Endothelial cell (in vitro differentiated cells): ENCODE data around the gene POC1A. TPM values are rescaled to one million over a fixed set of nuclear protein-coding genes. Genes with fewer than 3 reads are reported as not detected.

ENCODE experiments used
- DNase-seq: peaks from one replicate; pipeline ENCODE4 v3.0.0; 2021; ENCODE audit warnings: low spot score
- H3K27ac Mint-ChIP-seq: one replicate; pipeline ENCODE4 v1.8.0; 2021; ENCODE audit warnings: mixed read lengths, inconsistent platforms; ENCODE audit not compliant: unreplicated experiment
- H3K27me3 Mint-ChIP-seq: one replicate; pipeline ENCODE4 v1.8.0; 2021; ENCODE audit warnings: mild to moderate bottlenecking, moderate library complexity, mixed read lengths, inconsistent platforms; ENCODE audit not compliant: unreplicated experiment
- H3K36me3 Mint-ChIP-seq: one replicate; pipeline ENCODE4 v1.8.0; 2021; ENCODE audit warnings: mild to moderate bottlenecking, low read depth, mixed read lengths, inconsistent platforms; ENCODE audit not compliant: unreplicated experiment
- H3K4me1 Mint-ChIP-seq: one replicate; pipeline ENCODE4 v1.8.0; 2021; ENCODE audit warnings: mild to moderate bottlenecking, mixed read lengths, inconsistent platforms; ENCODE audit not compliant: unreplicated experiment
- H3K4me3 Mint-ChIP-seq: one replicate; pipeline ENCODE4 v1.8.0; 2021; ENCODE audit warnings: mild to moderate bottlenecking, mixed read lengths, inconsistent platforms; ENCODE audit not compliant: unreplicated experiment
- H3K9me3 Mint-ChIP-seq: one replicate; pipeline ENCODE4 v1.8.0; 2021; ENCODE audit warnings: mixed read lengths, inconsistent platforms; ENCODE audit not compliant: unreplicated experiment
- CTCF ChIP-seq: fragments of 200-600 bp; sonication (generic); IDR thresholded peaks from one replicate; pipeline ENCODE4 v1.5.0; 2021; ENCODE audit warnings: antibody characterized with exemption; ENCODE audit not compliant: unreplicated experiment
- total RNA-seq: library from RNA; stranded (reverse); fragmentation: NEBNext Ultra II Directional; extraction: Animal tissue kit (Norgen Biotek cat#: 25700); gene quantifications from one replicate; pipeline ENCODE4 v1.2.1, GENCODE V29; 2021; ENCODE audit not compliant: unreplicated experiment

Gene POC1A
- total RNA-seq, 1 donor from 2014 or later = 7.5 TPM

- no peak for DNase-seq
- TF ChIP-seq CTCF = no peak
- Mint-ChIP-seq H3K36me3 (no peaks in the 10 kb centered on the region), H3K27me3 (peaks cover 6% of the 10 kb centered on the region), H3K4me3 (no peak overlapping the region), H3K27ac (no peak overlapping the region), H3K4me1 (peaks cover 13% of the 10 kb centered on the region), H3K9me3 (no peaks in the 10 kb centered on the region)
These were observed 82.2 kb downstream of the POC1A start for GRCh38 chr3:52072020-52072419.

- Mint-ChIP-seq H3K27ac (no peak overlapping the region), H3K36me3 (no peaks in the 10 kb centered on the region), H3K27me3 (peaks cover 6% of the 10 kb centered on the region), H3K4me1 (peaks cover 13% of the 10 kb centered on the region), H3K9me3 (no peaks in the 10 kb centered on the region), H3K4me3 (no peak overlapping the region)
- no peak for TF ChIP-seq CTCF
- no peak for DNase-seq
These were observed 83.2 kb downstream of the POC1A start for GRCh38 chr3:52070724-52071621.

GRCh38 chr3:52069855-52070254, 84.4 kb downstream of the POC1A start:
- no peak for TF ChIP-seq CTCF
- Mint-ChIP-seq H3K27me3 (peaks cover 6% of the 10 kb centered on the region), H3K9me3 (no peaks in the 10 kb centered on the region), H3K27ac (no peak overlapping the region), H3K4me1 (peaks cover 14% of the 10 kb centered on the region), H3K36me3 (no peaks in the 10 kb centered on the region), H3K4me3 (peak overlapping the region; percentile 51)
- no peak for DNase-seq

GRCh38 chr3:52069135-52069534, 85.1 kb downstream of the POC1A start:
- H3K4me1 Mint-ChIP-seq = peaks cover 15% of the 10 kb centered on the region
- H3K4me3 Mint-ChIP-seq = no peak overlapping the region
- no peak overlapping the region for H3K27ac Mint-ChIP-seq
- H3K27me3 Mint-ChIP-seq = peaks cover 6% of the 10 kb centered on the region
- no peaks in the 10 kb centered on the region for H3K36me3 Mint-ChIP-seq
- no peak for DNase-seq
- no peaks in the 10 kb centered on the region for H3K9me3 Mint-ChIP-seq
- no peak for TF ChIP-seq CTCF

GRCh38 chr3:52068730-52069129, 85.5 kb downstream of the POC1A start:
- no peak overlapping the region for H3K27ac Mint-ChIP-seq
- H3K9me3 Mint-ChIP-seq = no peaks in the 10 kb centered on the region
- no peak for TF ChIP-seq CTCF
- H3K36me3 Mint-ChIP-seq = no peaks in the 10 kb centered on the region
- H3K4me3 Mint-ChIP-seq = no peak overlapping the region
- no peak for DNase-seq
- peaks cover 7% of the 10 kb centered on the region for H3K27me3 Mint-ChIP-seq
- H3K4me1 Mint-ChIP-seq = peaks cover 15% of the 10 kb centered on the region
